OCI-M1 (cell line): ENCODE data around the gene MZT2A.
"Not testable (repeated sequence)": the region's sequence is repeated elsewhere in the genome, so short reads cannot be mapped to it uniquely, and the experiment has no call there.

ENCODE experiments used
- DNase-seq: peaks from one replicate; lab custom pipeline; 2025; lab: John Stamatoyannopoulos, UW

The MZT2A gene

GRCh38 chr2:131451265-131451949, 40.8 kb downstream of the MZT2A start:
- DNase-seq = not testable (repeated sequence)

GRCh38 chr2:131447981-131448380, 44.2 kb downstream of the MZT2A start:
- DNase-seq = not testable (repeated sequence)

GRCh38 chr2:131445896-131446295, 46.3 kb downstream of the MZT2A start:
- DNase-seq = no peak

- DNase-seq = not testable (repeated sequence)
Measured at GRCh38 chr2:131445515-131445797, 46.7 kb downstream of the MZT2A start.

- not testable (repeated sequence) for DNase-seq
Measured at GRCh38 chr2:131444736-131445514, 47.3 kb downstream of the MZT2A start.

GRCh38 chr2:131440742-131441468, 51.3 kb downstream of the MZT2A start:
- not testable (repeated sequence) for DNase-seq
